GM18907 (cell line): Measurements from ENCODE around the gene ADGRG1.

Experiments used
- ATAC-seq: cut with Tn5 transposase; IDR thresholded peaks from one replicate; pipeline ENCODE4 v1.9.1; 2021; ENCODE audit warnings: mild to moderate bottlenecking, moderate library complexity; ENCODE audit not compliant: unreplicated experiment

Gene ADGRG1

GRCh38 chr16:57633383-57634064, 5.1 kb downstream of the ADGRG1 start:
- no peak for ATAC-seq

GRCh38 chr16:57634171-57634570, 5.7 kb downstream of the ADGRG1 start:
- no peak for ATAC-seq

GRCh38 chr16:57635266-57636097, 7.1 kb downstream of the ADGRG1 start:
- no peak for ATAC-seq

GRCh38 chr16:57636184-57636583, 7.8 kb downstream of the ADGRG1 start:
- ATAC-seq, result no peak

GRCh38 chr16:57637020-57637419, 8.6 kb downstream of the ADGRG1 start:
- ATAC-seq, result no peak

GRCh38 chr16:57637424-57637823, 9.0 kb downstream of the ADGRG1 start:
- ATAC-seq, result no peak

- ATAC-seq, result no peak
These were observed 9.5 kb downstream of the ADGRG1 start for GRCh38 chr16:57637965-57638364.

GRCh38 chr16:57638381-57638780, 10.0 kb downstream of the ADGRG1 start:
- ATAC-seq, result no peak

- ATAC-seq, result no peak
These were observed 10.9 kb downstream of the ADGRG1 start for GRCh38 chr16:57639172-57639887.

- ATAC-seq, result no peak
These were observed 11.8 kb downstream of the ADGRG1 start for GRCh38 chr16:57640185-57640584.

- no peak for ATAC-seq
These were observed 12.2 kb downstream of the ADGRG1 start for GRCh38 chr16:57640612-57641011.

GRCh38 chr16:57642160-57643135, 14.0 kb downstream of the ADGRG1 start:
- ATAC-seq, result no peak

GRCh38 chr16:57643147-57643874, 14.9 kb downstream of the ADGRG1 start:
- ATAC-seq, result no peak

GRCh38 chr16:57643910-57644309, 15.5 kb downstream of the ADGRG1 start:
- ATAC-seq, result no peak

GRCh38 chr16:57644383-57645014, 16.1 kb downstream of the ADGRG1 start:
- ATAC-seq, result no peak

- ATAC-seq, result no peak
These were observed 16.7 kb downstream of the ADGRG1 start for GRCh38 chr16:57645169-57645568.

GRCh38 chr16:57645691-57646387, 17.4 kb downstream of the ADGRG1 start:
- ATAC-seq, result no peak

GRCh38 chr16:57646388-57647039, 18.1 kb downstream of the ADGRG1 start:
- ATAC-seq, result no peak
